ENCODE results near the gene CHST9.

CHST9 gene

GRCh38 chr18:26863921-26864497 is 321.1 kb downstream of the CHST9 start:
- no peak for ATAC-seq
- DNase-seq, result no peak

- no peak for ATAC-seq
- no peak for DNase-seq
Observed at GRCh38 chr18:26863122-26863879, 321.8 kb downstream of the CHST9 start.

DNA sequence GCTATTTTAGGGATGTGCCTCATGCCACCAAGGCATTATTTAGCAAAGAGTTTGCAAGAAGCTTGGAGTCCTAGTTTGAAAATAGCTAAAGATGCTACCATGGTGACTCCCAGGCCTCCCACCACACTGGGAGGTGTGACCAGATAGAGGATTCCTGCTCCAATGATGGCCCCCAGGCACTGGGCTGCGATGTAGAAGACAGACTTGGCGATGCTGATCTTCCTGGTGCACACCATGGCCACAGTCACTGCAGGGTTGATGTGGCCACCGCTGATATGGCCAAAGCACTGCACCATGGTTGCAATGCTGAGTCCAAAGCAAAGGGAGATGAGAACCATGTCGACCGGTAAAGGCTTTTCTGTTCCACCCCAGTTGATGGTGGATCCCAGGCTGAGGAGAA is 323.0 kb downstream of the CHST9 start:
- ATAC-seq (no peak), DNase-seq (no peak)
